ENCODE results near the gene SLC9A4.

Gene SLC9A4

GRCh38 chr2:102538491-102538890 is 65.5 kb downstream of the SLC9A4 start:
- ATAC-seq = no peak
- no peak for TF ChIP-seq BACH2 (CRISPR knock-in tag; IDR thresholded peaks at IDR 0.05; ENCODE audit: borderline replicate concordance)
- TF ChIP-seq GLIS3 (CRISPR knock-in tag; IDR thresholded peaks at IDR 0.05) = no peak
- no peak for TF ChIP-seq ESRRG (CRISPR knock-in tag; IDR thresholded peaks at IDR 0.05)

DNA sequence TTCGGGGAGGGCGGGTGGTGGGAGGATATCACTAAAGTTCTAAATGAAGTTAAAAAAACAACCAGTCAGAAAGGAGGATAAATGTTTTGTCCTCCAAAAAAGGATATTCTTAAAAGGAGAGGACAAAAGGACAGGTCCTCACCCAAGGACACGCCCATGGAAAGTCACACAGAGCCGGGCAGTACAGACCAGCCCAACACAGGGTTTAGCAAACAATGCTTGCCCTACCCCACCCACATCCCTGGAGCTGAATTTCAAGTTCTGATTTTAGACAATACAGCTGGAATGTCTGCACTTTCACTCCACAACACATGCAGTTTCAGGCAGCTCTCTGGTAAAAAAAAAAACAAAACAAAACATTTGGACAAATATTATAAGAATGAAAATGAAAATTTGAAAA is 67.9 kb downstream of the SLC9A4 start:
- no peak for ATAC-seq
- TF ChIP-seq ZFP30 (CRISPR knock-in tag; IDR thresholded peaks at IDR 0.05) = no peak
- no peak for TF ChIP-seq POU6F1 (CRISPR knock-in tag; IDR thresholded peaks at IDR 0.05; ENCODE audit: borderline replicate concordance, low read depth)
- TF ChIP-seq ISL1 (CRISPR knock-in tag; IDR thresholded peaks at IDR 0.05) = no peak
- no peak for TF ChIP-seq CREB5 (CRISPR knock-in tag; IDR thresholded peaks at IDR 0.05; ENCODE audit: low read depth)
- no peak for TF ChIP-seq OSR1 (CRISPR knock-in tag; IDR thresholded peaks at IDR 0.05)
- no peak for TF ChIP-seq PPARA (CRISPR knock-in tag; IDR thresholded peaks at IDR 0.05; ENCODE audit: borderline replicate concordance)
- no peak for TF ChIP-seq ZNF565 (CRISPR knock-in tag; conservative IDR thresholded peaks at IDR 0.05; ENCODE audit: low read depth)
- no peak for TF ChIP-seq SNAI2 (CRISPR knock-in tag; IDR thresholded peaks at IDR 0.05)
- TF ChIP-seq ZNF70 (CRISPR knock-in tag; IDR thresholded peaks at IDR 0.05) = no peak
- no peak for TF ChIP-seq ZNF8 (CRISPR knock-in tag; IDR thresholded peaks at IDR 0.05)
- no peak for TF ChIP-seq GLIS3 (CRISPR knock-in tag; IDR thresholded peaks at IDR 0.05)
- no peak for TF ChIP-seq ARNTL (CRISPR knock-in tag; IDR thresholded peaks at IDR 0.05; ENCODE audit: borderline replicate concordance, low read depth)
- TF ChIP-seq, protein P1, sequence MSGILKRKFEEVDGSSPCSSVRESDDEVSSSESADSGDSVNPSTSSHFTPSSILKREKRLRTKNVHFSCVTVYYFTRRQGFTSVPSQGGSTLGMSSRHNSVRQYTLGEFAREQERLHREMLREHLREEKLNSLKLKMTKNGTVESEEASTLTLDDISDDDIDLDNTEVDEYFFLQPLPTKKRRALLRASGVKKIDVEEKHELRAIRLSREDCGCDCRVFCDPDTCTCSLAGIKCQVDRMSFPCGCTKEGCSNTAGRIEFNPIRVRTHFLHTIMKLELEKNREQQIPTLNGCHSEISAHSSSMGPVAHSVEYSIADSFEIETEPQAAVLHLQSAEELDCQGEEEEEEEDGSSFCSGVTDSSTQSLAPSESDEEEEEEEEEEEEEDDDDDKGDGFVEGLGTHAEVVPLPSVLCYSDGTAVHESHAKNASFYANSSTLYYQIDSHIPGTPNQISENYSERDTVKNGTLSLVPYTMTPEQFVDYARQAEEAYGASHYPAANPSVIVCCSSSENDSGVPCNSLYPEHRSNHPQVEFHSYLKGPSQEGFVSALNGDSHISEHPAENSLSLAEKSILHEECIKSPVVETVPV (CRISPR knock-in tag; IDR thresholded peaks at IDR 0.05) = no peak
- no peak for TF ChIP-seq BACH2 (CRISPR knock-in tag; IDR thresholded peaks at IDR 0.05; ENCODE audit: borderline replicate concordance)
- no peak for TF ChIP-seq ZFP3 (CRISPR knock-in tag; IDR thresholded peaks at IDR 0.05)
- no peak for TF ChIP-seq PATZ1 (CRISPR knock-in tag; IDR thresholded peaks at IDR 0.05; ENCODE audit: borderline replicate concordance)
- no peak for TF ChIP-seq ZC3H10 (CRISPR knock-in tag; IDR thresholded peaks at IDR 0.05)
- no peak for TF ChIP-seq ESRRG (CRISPR knock-in tag; IDR thresholded peaks at IDR 0.05)
- TF ChIP-seq TSHZ2 (CRISPR knock-in tag; IDR thresholded peaks at IDR 0.05) = no peak

DNA sequence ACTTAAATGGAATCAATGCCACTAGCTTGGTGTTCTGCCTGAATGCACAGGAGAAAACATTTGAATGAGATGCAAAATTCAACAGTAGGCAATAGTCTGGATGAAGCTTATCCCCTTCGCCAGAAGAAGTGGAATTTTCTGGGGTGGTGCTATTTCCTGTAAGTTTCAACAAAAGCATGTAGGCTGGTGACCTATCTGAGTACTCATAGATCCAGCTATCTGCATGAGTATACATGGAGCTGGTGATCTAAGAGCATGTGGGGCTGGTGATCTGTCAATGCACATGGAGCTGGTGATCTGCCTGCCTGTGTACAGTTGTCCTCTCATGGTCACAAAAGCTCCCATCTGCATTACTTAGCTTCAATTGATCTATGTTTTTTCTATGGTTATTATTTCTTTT is 71.2 kb downstream of the SLC9A4 start:
- ATAC-seq = no peak
- TF ChIP-seq CSDC2 (CRISPR knock-in tag; IDR thresholded peaks at IDR 0.05) = no peak
- no peak for TF ChIP-seq TSHZ2 (CRISPR knock-in tag; IDR thresholded peaks at IDR 0.05)
- no peak for TF ChIP-seq POU6F1 (CRISPR knock-in tag; IDR thresholded peaks at IDR 0.05; ENCODE audit: borderline replicate concordance, low read depth)
- TF ChIP-seq GLIS3 (CRISPR knock-in tag; IDR thresholded peaks at IDR 0.05) = no peak
- no peak for TF ChIP-seq RARB (CRISPR knock-in tag; IDR thresholded peaks at IDR 0.05)
- no peak for TF ChIP-seq ESRRG (CRISPR knock-in tag; IDR thresholded peaks at IDR 0.05)
- no peak for TF ChIP-seq SNAI2 (CRISPR knock-in tag; IDR thresholded peaks at IDR 0.05)
- TF ChIP-seq BACH2 (CRISPR knock-in tag; IDR thresholded peaks at IDR 0.05; ENCODE audit: borderline replicate concordance) = no peak
- TF ChIP-seq OSR1 (CRISPR knock-in tag; IDR thresholded peaks at IDR 0.05) = no peak
- no peak for TF ChIP-seq ARNTL (CRISPR knock-in tag; IDR thresholded peaks at IDR 0.05; ENCODE audit: borderline replicate concordance, low read depth)
- TF ChIP-seq TCF4 (CRISPR knock-in tag; IDR thresholded peaks at IDR 0.05; ENCODE audit: borderline replicate concordance) = no peak
- TF ChIP-seq PPARA (CRISPR knock-in tag; IDR thresholded peaks at IDR 0.05; ENCODE audit: borderline replicate concordance) = no peak
- TF ChIP-seq ZNF70 (CRISPR knock-in tag; IDR thresholded peaks at IDR 0.05) = no peak
- no peak for TF ChIP-seq CREB5 (CRISPR knock-in tag; IDR thresholded peaks at IDR 0.05; ENCODE audit: low read depth)
- no peak for TF ChIP-seq ISL1 (CRISPR knock-in tag; IDR thresholded peaks at IDR 0.05)
